HG02588 (cell line): ENCODE results near the gene INHBE.

Source experiments
- ATAC-seq: cut with Tn5 transposase; IDR thresholded peaks from one replicate; pipeline ENCODE4 v1.9.1; 2021; ENCODE audit warnings: mild to moderate bottlenecking, moderate library complexity; ENCODE audit not compliant: unreplicated experiment

The INHBE gene

DNA sequence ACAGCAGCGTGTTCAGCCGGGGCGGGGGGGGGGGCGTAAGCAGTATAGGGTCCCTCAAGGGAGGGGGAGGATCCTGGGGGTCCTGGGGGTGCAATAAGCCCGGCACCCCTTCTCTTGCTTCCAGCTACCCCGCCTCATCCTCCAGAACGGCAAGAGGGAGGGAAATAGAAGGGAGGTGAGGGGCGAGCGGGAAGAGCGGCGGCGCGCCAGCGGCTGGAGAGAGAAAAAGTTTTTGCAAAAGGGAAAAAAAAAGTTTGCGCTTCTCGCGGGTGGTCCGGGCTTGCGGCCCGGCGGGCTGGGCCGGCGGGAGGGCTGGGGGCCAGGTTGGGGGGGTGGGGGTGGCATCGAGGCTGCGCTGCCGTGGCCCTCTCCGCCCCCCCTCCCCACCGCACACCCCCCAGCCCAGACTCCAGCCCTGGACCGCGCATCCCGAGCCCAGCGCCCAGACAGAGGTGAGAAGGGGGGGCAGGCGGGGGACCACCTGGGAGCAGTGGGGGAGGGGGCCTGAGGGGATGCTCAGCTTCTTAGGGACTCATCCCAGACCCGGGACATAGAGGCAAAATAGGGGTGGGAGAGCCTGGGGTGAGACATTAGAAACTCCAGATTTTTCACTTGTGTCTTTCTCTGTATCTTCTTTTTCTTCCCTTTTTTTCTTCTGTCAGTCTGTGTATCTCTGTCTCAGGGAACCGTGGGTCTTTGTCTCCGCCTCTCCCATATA lies 4.8 kb downstream of the INHBE start, which contains the start of gene GLI1:
TSS of gene GLI1 (plus strand) at position 36 of the 718 bp plus-strand sequence. CDS start 3,907 bp downstream, outside the sequence.
- no peak for ATAC-seq

DNA sequence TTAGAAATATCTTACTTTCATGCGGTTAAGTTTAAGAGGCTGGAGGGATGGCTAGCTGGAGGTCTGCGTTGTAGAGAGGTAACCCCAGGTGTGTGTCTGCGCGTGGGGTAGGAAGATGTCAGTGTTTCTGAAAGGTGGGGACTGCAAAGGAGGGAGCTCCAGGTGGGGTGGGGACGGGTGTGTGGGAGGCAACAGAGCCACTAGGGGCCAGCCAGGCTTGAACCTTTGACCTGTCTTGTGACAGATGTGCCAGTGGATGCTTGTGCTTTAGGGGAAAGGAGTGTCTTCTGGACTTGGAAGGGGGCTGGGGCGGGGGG lies 5.3 kb downstream of the INHBE start:
- no peak for ATAC-seq

DNA sequence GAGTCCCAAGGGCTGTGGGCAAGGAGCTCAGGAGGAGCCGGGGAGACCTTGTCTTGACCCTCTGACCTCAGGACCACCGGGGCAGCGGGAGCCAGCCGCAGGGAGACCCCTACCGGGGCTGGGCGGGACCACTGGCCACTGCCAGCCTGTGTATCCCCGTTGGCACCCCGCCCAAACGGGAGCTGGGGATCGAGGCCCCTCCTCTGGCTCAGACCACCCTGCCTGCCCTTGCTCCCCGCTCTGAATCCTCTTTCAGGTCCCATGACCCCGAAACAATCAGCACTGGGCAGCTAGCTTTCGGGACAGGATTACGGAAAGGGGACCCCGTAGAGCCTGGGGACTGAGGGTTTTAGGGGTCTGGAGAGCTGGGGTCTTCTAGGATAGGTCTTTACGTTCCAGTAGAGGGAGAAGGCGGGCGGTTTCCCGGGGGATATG lies 5.8 kb downstream of the INHBE start:
- no peak for ATAC-seq

DNA sequence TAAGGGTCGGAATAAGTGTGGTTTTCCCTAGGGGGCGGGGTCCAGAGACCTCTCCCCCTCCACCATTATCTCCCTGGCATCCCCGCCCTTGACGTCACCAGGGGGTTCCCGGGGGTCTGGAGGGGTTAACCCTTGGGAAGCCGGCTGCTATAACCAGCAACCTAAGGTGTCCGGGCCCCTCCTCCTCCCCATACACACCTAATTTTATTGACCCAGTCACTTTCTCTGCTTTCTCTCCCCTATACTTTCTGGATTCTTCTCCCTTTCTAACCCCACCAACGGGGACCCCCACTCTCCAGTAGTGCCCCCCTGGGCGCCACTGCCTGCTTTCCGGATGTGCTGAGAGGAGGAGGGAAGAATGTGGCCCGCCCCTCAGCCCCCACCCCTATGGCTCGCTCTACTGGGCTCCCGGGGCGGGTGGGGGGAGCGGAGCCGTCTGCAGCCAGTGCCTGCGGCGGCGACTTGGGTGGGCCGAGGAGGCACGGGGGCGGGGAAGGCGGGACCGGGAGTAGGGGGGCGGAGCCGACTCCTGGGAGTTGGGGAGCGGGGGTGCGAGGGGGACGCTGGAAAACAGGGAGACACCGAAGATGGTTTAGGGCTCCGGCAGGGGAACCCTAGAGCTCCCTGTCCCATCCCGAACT lies 6.3 kb downstream of the INHBE start:
- no peak for ATAC-seq

DNA sequence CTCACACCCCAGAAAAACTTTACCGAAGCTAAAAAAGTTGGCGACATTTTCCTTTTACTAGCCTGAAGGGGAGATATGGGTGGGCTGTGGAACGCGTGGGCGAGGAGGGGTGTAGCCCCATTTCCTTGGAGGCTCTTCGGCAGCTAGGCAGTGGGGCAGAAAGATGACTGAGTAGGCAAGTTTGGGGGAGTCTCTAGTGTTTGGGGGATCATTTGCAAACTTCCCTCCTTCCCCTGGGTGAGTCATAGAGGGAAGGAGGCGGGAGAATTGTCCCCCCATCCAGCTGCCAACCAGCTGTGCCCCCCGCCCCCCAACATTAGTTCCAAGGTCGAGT lies 6.8 kb downstream of the INHBE start:
- ATAC-seq = no peak

DNA sequence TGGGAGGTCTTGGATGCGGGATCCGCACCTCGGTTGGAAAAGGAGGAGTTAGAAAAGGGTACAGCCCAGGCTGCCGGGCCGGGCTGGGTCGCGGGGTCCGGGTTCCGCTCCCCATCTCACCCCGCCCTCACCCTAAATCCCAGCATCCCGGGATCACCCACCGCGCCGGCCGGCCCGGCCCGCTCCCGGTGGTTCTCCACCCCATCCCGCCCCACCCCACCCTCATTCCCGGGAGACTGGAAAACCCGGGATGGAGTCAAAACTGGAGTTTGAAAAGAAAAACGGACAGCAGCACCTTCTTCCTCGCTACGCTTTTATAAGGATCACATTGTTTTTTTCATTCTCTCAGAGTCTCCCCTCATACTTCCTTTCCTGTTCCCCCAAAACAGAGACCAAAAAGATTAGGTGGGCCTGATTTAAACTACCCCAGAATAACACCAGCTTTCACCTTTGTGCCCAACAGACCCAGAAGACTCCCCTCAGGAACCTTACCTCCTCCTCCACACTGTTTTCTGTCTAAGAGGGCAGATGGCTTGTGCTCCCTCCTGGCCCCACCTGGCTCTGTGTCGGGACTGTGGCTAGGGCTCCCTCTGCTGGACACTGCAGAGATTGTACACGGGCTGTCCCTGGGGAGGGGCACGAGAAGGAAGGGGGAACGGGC lies 7.3 kb downstream of the INHBE start:
- peak; percentile 53 for ATAC-seq

DNA sequence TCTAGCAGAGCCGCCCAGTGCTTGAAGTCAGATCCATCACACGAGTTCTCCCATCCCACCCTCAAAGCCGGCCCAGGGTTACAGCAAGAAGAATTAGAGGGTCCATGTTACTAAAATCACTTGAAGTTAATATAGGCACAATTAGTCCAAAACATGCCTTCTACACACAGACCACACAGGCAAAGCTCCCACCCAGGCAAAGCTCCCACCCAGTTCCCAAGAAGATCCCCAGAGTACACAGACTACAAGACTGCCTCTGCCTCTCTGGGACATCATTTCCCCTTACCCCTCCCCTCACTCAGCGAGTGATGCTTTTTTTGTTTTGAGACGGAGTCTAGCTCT lies 7.8 kb downstream of the INHBE start:
- no peak for ATAC-seq

DNA sequence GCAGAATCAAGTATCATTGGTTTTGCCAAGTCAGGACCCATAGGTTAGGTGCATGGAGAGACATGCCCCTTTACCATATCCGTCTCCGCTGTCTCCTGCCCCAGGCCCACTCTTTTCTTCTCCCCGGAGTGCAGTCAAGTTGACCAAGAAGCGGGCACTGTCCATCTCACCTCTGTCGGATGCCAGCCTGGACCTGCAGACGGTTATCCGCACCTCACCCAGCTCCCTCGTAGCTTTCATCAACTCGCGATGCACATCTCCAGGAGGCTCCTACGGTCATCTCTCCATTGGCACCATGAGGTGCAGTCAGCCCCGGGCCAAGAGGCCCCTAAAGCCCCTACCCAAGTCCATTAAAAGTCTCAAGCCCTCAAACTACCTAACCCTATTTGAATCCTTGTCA lies 9.5 kb downstream of the INHBE start:
- ATAC-seq = no peak

DNA sequence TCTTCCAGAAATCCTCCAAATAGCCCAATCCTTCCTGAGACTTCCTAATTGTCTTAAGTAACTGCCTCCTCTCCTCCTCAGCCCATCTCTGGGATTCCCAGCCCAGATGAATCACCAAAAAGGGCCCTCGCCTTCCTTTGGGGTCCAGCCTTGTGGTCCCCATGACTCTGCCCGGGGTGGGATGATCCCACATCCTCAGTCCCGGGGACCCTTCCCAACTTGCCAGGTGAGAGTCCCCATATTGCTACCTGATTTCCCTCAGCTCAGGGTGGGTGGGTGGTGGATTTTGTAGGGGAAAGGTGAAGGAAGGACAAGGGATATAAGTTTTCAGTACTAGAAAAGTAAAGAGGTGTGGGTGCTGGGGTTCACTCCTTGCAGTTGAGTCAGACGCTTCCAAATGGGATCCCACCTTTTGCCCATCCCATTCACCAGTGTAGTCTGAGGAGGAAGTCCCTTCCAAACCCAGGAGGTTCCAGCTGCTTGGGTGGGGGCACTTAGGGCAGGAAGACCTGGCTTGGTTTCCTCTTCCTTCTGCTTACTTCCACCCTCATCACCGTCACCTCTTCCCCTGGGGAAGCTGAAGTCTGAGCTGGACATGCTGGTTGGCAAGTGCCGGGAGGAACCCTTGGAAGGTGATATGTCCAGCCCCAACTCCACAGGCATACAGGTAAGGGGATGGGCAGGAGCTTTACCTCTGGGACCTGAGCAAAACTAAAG lies 10.1 kb downstream of the INHBE start:
- no peak for ATAC-seq

DNA sequence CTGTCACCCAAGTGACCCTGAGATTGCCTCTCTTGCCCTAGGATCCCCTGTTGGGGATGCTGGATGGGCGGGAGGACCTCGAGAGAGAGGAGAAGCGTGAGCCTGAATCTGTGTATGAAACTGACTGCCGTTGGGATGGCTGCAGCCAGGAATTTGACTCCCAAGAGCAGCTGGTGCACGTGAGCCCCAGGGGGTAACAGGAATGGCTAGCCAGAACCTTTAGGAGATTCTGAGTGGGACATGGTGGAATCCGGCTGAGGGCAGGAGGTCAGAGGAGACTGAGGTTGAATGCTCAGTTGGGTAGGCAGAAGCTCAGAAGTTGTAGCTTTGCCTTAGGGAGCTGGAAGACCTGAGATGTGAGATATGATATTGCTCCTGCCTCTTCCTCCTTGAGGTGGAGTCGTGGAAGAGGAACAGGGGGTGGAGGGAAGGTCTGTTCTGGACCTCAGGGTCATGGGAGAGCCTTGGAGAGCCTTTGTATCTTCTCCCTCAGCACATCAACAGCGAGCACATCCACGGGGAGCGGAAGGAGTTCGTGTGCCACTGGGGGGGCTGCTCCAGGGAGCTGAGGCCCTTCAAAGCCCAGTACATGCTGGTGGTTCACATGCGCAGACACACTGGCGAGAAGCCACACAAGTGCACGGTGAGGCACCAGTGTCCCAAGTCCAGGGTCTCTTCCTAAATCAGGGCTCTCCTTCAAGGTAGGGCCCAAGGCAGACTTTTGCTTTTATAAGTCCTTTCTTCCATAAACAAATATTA lies 10.8 kb downstream of the INHBE start:
- ATAC-seq = no peak

DNA sequence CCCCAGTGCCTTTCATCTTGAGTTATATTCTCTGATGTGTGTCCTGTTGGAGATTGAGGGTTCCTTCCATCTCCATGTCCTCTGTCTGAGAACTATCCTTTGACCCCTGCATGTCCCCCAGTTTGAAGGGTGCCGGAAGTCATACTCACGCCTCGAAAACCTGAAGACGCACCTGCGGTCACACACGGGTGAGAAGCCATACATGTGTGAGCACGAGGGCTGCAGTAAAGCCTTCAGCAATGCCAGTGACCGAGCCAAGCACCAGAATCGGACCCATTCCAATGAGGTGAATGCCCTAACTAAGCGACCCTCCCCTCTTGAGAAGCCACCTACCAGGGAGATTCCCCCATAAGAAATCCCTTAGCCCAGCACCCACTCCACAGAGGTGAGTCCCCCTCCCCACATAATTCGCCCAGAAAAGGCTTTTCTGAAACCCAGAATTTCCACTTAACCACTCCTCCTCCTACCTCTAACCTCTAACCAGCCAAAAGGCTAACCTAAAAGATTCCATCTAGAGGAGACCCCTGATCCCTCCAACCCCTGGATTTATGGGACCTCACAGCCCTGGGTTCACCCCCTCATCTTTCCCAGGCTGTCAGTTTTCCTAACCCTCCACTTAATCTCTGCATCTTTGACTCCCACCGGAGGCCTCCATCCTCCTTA lies 12.2 kb downstream of the INHBE start:
- no peak for ATAC-seq

DNA sequence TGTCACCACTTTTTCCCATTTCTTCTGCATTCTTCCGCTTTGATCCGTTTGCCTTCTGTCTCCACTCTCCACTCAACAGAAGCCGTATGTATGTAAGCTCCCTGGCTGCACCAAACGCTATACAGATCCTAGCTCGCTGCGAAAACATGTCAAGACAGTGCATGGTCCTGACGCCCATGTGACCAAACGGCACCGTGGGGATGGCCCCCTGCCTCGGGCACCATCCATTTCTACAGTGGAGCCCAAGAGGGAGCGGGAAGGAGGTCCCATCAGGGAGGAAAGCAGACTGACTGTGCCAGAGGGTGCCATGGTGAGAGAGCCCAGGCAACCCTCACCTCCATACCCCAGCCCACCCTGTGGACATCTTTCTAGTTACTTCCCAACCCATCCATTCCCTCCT lies 12.8 kb downstream of the INHBE start:
- ATAC-seq = no peak

DNA sequence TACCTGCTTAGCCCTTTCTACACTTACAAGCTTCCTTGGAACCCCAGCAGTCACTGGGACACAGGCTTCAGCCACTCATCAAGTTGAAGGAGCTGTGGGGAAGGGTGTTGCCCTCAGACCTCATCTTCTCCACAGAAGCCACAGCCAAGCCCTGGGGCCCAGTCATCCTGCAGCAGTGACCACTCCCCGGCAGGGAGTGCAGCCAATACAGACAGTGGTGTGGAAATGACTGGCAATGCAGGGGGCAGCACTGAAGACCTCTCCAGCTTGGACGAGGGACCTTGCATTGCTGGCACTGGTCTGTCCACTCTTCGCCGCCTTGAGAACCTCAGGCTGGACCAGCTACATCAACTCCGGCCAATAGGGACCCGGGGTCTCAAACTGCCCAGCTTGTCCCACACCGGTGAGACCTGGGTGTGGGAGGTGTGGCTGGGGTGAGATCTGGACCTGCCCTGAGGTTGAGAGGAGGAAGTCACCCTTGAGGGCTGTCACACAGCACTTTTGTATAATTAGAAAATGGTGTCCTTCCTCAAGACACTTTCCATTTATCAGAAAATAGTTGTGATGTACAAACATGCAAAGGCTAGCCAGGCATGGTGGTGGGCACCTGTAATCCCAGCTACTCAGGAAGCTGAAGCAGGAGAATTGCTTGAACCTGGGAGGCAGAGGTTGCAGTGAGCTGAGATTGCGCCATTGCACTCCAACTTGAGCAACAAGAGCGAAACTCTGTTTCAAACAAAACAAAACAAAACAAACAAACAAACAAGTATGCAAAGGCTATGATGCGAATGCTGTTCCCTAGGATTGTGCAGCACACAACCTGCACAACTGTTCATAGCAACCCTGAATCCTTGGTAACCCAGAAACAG lies 14.4 kb downstream of the INHBE start:
- ATAC-seq = no peak

DNA sequence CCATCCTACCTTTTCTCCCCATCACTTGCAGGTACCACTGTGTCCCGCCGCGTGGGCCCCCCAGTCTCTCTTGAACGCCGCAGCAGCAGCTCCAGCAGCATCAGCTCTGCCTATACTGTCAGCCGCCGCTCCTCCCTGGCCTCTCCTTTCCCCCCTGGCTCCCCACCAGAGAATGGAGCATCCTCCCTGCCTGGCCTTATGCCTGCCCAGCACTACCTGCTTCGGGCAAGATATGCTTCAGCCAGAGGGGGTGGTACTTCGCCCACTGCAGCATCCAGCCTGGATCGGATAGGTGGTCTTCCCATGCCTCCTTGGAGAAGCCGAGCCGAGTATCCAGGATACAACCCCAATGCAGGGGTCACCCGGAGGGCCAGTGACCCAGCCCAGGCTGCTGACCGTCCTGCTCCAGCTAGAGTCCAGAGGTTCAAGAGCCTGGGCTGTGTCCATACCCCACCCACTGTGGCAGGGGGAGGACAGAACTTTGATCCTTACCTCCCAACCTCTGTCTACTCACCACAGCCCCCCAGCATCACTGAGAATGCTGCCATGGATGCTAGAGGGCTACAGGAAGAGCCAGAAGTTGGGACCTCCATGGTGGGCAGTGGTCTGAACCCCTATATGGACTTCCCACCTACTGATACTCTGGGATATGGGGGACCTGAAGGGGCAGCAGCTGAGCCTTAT lies 15.3 kb downstream of the INHBE start:
- no peak for ATAC-seq

DNA sequence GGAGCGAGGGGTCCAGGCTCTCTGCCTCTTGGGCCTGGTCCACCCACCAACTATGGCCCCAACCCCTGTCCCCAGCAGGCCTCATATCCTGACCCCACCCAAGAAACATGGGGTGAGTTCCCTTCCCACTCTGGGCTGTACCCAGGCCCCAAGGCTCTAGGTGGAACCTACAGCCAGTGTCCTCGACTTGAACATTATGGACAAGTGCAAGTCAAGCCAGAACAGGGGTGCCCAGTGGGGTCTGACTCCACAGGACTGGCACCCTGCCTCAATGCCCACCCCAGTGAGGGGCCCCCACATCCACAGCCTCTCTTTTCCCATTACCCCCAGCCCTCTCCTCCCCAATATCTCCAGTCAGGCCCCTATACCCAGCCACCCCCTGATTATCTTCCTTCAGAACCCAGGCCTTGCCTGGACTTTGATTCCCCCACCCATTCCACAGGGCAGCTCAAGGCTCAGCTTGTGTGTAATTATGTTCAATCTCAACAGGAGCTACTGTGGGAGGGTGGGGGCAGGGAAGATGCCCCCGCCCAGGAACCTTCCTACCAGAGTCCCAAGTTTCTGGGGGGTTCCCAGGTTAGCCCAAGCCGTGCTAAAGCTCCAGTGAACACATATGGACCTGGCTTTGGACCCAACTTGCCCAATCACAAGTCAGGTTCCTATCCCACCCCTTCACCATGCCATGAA lies 16.0 kb downstream of the INHBE start:
- ATAC-seq = no peak

DNA sequence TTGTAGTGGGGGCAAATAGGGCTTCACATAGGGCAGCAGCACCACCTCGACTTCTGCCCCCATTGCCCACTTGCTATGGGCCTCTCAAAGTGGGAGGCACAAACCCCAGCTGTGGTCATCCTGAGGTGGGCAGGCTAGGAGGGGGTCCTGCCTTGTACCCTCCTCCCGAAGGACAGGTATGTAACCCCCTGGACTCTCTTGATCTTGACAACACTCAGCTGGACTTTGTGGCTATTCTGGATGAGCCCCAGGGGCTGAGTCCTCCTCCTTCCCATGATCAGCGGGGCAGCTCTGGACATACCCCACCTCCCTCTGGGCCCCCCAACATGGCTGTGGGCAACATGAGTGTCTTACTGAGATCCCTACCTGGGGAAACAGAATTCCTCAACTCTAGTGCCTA lies 16.6 kb downstream of the INHBE start:
- ATAC-seq = no peak

DNA sequence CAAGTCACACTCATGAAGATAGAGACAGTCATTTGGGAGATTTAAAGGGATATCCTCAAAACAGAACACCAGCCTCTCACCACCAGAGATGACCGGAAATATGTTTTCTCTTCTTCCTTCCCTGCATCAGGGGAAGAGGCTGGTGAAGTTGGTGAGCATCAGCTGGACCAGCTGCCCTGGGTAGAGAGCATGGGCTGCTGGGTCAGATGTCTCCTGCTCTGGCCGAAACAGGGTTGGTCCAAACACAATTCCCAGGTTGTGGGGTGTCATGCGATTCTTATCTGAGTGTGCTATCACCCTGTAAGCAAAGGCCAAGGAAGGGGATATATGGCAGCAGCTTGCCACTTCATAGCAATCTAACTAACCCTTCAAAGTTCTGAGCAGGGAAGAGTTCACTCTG lies 17.3 kb downstream of the INHBE start:
- no peak for ATAC-seq

DNA sequence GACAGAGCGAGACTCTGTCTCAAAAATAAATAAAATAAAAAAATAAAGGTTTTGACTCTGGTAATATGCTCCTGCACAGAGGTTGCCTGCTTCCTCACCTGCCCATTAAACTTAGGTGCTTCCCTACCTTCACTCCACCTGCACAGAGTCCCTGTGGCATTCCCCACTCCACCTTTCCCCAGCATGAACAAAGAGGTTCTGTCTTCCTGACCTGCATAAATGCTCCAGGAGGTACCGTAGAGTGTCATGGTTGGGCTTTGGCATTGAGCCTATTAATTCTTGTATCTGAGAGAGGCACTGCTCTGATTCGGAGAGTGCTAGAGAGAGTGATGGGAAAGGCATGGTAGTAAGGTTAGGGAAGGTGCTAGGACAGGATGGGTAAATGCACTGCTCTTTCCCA lies 18.3 kb downstream of the INHBE start:
- no peak for ATAC-seq

DNA sequence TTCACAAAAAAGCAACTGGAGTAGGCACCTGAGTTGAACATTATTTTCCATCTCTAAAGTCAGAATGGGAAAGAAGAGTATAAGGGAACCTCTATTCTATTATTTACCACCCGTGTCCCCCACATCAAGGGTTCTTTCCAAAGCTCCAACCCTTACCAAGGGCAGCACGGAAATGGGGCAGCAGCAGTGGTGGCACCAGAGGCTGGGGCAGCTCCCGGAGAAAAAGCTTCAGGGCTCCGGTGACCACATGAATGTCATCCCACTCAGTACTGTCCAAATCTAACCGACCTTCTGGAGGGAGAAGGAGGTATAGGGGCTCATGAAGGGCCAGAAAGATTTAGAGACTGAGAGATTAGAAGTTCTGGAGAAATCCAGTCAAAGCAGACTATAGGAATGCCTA lies 18.8 kb downstream of the INHBE start:
- ATAC-seq = no peak
